ENCODE results near the gene LRRTM4. TPM values are rescaled to one million over a fixed set of nuclear protein-coding genes. Genes with fewer than 3 reads are reported as not detected.

Gene LRRTM4
- total RNA-seq, 1 experiment from 2014 or later, result 9.4 TPM

DNA sequence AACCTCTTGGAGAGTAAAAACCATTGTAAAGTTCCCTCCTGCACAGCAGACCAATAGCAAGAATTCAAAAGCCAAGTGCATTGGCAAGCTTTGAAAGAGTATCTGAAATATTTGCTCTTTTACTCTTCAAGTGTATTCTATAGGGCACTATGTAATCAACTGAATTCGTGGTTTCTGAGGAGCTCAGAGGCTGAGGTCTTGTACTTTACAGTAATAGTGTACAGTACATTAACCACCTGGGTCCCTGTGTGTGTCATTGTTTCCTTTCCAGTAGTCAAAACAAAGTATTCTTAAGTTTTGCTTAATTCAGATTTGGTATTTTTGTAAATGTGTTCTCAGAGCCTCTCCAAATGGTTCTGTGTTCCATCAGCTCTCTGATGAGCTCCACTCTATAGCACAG lies 769.7 kb downstream of the LRRTM4 start (continued):
- TF ChIP-seq, protein P1, sequence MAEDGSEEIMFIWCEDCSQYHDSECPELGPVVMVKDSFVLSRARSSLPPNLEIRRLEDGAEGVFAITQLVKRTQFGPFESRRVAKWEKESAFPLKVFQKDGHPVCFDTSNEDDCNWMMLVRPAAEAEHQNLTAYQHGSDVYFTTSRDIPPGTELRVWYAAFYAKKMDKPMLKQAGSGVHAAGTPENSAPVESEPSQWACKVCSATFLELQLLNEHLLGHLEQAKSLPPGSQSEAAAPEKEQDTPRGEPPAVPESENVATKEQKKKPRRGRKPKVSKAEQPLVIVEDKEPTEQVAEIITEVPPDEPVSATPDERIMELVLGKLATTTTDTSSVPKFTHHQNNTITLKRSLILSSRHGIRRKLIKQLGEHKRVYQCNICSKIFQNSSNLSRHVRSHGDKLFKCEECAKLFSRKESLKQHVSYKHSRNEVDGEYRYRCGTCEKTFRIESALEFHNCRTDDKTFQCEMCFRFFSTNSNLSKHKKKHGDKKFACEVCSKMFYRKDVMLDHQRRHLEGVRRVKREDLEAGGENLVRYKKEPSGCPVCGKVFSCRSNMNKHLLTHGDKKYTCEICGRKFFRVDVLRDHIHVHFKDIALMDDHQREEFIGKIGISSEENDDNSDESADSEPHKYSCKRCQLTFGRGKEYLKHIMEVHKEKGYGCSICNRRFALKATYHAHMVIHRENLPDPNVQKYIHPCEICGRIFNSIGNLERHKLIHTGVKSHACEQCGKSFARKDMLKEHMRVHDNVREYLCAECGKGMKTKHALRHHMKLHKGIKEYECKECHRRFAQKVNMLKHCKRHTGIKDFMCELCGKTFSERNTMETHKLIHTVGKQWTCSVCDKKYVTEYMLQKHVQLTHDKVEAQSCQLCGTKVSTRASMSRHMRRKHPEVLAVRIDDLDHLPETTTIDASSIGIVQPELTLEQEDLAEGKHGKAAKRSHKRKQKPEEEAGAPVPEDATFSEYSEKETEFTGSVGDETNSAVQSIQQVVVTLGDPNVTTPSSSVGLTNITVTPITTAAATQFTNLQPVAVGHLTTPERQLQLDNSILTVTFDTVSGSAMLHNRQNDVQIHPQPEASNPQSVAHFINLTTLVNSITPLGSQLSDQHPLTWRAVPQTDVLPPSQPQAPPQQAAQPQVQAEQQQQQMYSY (CRISPR knock-in tag; IDR thresholded peaks at IDR 0.05), result no peak
- no peak for TF ChIP-seq TEAD1 (CRISPR knock-in tag; IDR thresholded peaks at IDR 0.05)
- no peak for TF ChIP-seq JAZF1 (CRISPR knock-in tag; IDR thresholded peaks at IDR 0.05)
- TF ChIP-seq RELA (CRISPR knock-in tag; IDR thresholded peaks at IDR 0.05; ENCODE audit: borderline replicate concordance), result no peak
- no peak for TF ChIP-seq ESRRA (CRISPR knock-in tag; IDR thresholded peaks at IDR 0.05; ENCODE audit: borderline replicate concordance)
- TF ChIP-seq, protein P2, sequence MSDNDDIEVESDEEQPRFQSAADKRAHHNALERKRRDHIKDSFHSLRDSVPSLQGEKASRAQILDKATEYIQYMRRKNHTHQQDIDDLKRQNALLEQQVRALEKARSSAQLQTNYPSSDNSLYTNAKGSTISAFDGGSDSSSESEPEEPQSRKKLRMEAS (CRISPR knock-in tag; IDR thresholded peaks at IDR 0.05), result no peak
- TF ChIP-seq ZNF317 (CRISPR knock-in tag; IDR thresholded peaks at IDR 0.05; ENCODE audit: borderline replicate concordance, low read depth), result no peak
- TF ChIP-seq ZNF396 (CRISPR knock-in tag; IDR thresholded peaks at IDR 0.05; ENCODE audit: borderline replicate concordance), result no peak
- no peak for TF ChIP-seq NFYB (CRISPR knock-in tag; conservative IDR thresholded peaks at IDR 0.05; ENCODE audit: low read depth)
- TF ChIP-seq GRHL2 (CRISPR knock-in tag; IDR thresholded peaks at IDR 0.05; ENCODE audit: insufficient replicate concordance, severe bottlenecking), result no peak

DNA sequence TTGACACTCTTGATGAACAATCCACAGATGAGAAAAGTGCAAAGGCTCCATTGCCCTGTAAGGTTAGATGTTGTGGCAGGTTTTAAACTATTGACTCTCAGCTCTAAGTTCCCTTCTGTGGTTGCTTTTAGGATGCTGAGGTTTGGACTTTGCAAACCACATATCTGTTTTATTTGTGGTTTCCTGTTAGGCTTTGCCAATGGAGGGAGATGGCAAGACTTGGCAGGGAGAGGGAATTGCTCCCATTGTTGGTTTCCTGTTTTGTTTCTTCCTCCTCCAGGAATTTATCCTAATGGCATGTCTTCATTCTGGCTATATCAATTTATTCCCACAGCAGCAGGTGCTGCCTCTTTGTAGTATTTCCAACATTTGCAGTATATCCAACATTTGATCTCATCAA lies 772.3 kb downstream of the LRRTM4 start:
- ATAC-seq (no peak), DNase-seq (ENCODE audit: low spot score) (no peak)
- H3K36me3 Mint-ChIP-seq, result no peaks in the 10 kb centered on the region
- peaks cover 3% of the 10 kb centered on the region; the same call in 1 of the 2 replicates for H3K4me1 Mint-ChIP-seq
- H3K27me3 Mint-ChIP-seq (ENCODE audit: low read depth), result no peaks in the 10 kb centered on the region
- ChIA-PET POLR2A (no interaction called here), CTCF (no interaction called here)
- TF ChIP-seq, protein P3, sequence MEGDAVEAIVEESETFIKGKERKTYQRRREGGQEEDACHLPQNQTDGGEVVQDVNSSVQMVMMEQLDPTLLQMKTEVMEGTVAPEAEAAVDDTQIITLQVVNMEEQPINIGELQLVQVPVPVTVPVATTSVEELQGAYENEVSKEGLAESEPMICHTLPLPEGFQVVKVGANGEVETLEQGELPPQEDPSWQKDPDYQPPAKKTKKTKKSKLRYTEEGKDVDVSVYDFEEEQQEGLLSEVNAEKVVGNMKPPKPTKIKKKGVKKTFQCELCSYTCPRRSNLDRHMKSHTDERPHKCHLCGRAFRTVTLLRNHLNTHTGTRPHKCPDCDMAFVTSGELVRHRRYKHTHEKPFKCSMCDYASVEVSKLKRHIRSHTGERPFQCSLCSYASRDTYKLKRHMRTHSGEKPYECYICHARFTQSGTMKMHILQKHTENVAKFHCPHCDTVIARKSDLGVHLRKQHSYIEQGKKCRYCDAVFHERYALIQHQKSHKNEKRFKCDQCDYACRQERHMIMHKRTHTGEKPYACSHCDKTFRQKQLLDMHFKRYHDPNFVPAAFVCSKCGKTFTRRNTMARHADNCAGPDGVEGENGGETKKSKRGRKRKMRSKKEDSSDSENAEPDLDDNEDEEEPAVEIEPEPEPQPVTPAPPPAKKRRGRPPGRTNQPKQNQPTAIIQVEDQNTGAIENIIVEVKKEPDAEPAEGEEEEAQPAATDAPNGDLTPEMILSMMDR (IDR thresholded peaks at IDR 0.05), result no peak
- TF ChIP-seq, protein P4, sequence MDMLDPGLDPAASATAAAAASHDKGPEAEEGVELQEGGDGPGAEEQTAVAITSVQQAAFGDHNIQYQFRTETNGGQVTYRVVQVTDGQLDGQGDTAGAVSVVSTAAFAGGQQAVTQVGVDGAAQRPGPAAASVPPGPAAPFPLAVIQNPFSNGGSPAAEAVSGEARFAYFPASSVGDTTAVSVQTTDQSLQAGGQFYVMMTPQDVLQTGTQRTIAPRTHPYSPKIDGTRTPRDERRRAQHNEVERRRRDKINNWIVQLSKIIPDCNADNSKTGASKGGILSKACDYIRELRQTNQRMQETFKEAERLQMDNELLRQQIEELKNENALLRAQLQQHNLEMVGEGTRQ (CRISPR knock-in tag; IDR thresholded peaks at IDR 0.05), result no peak
- no peak for TF ChIP-seq RELA (CRISPR knock-in tag; IDR thresholded peaks at IDR 0.05; ENCODE audit: borderline replicate concordance)
- TF ChIP-seq, protein P5, sequence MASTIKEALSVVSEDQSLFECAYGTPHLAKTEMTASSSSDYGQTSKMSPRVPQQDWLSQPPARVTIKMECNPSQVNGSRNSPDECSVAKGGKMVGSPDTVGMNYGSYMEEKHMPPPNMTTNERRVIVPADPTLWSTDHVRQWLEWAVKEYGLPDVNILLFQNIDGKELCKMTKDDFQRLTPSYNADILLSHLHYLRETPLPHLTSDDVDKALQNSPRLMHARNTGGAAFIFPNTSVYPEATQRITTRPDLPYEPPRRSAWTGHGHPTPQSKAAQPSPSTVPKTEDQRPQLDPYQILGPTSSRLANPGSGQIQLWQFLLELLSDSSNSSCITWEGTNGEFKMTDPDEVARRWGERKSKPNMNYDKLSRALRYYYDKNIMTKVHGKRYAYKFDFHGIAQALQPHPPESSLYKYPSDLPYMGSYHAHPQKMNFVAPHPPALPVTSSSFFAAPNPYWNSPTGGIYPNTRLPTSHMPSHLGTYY (CRISPR knock-in tag; IDR thresholded peaks at IDR 0.05), result no peak
- TF ChIP-seq, protein P6, sequence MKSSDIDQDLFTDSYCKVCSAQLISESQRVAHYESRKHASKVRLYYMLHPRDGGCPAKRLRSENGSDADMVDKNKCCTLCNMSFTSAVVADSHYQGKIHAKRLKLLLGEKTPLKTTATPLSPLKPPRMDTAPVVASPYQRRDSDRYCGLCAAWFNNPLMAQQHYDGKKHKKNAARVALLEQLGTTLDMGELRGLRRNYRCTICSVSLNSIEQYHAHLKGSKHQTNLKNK (CRISPR knock-in tag; IDR thresholded peaks at IDR 0.05), result no peak
- TF ChIP-seq SP1 (CRISPR knock-in tag; conservative IDR thresholded peaks at IDR 0.05), result no peak
- TF ChIP-seq, protein P7, sequence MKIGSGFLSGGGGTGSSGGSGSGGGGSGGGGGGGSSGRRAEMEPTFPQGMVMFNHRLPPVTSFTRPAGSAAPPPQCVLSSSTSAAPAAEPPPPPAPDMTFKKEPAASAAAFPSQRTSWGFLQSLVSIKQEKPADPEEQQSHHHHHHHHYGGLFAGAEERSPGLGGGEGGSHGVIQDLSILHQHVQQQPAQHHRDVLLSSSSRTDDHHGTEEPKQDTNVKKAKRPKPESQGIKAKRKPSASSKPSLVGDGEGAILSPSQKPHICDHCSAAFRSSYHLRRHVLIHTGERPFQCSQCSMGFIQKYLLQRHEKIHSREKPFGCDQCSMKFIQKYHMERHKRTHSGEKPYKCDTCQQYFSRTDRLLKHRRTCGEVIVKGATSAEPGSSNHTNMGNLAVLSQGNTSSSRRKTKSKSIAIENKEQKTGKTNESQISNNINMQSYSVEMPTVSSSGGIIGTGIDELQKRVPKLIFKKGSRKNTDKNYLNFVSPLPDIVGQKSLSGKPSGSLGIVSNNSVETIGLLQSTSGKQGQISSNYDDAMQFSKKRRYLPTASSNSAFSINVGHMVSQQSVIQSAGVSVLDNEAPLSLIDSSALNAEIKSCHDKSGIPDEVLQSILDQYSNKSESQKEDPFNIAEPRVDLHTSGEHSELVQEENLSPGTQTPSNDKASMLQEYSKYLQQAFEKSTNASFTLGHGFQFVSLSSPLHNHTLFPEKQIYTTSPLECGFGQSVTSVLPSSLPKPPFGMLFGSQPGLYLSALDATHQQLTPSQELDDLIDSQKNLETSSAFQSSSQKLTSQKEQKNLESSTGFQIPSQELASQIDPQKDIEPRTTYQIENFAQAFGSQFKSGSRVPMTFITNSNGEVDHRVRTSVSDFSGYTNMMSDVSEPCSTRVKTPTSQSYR (CRISPR knock-in tag; IDR thresholded peaks at IDR 0.05), result no peak
- no peak for TF ChIP-seq ZNF263 (CRISPR knock-in tag; IDR thresholded peaks at IDR 0.05; ENCODE audit: low read depth)
- no peak overlapping the region for H3K4me3 Mint-ChIP-seq
- peaks cover 3% of the 10 kb centered on the region; the same call in 1 of the 2 replicates for H3K9me3 Mint-ChIP-seq
- no peak overlapping the region for H3K27ac Mint-ChIP-seq

All from WTC11 (cell line).